Stomach (tissue), 4 donors: ENCODE data around the gene CELF1.

Experiments
- EP300 ChIP-seq: sonication (generic); formaldehyde crosslinking; IDR thresholded peaks from one replicate; pipeline ENCODE4 v1.6.1; 2017; ENCODE audit warnings: antibody characterized with exemption
- POLR2A ChIP-seq, 4 donors: fragments of 450-650 bp; IDR thresholded peaks; one replicate each; pipeline ENCODE4 v1.6.1; 2016; ENCODE audit warnings: antibody characterized with exemption in 4 of 4, control low read depth in 2 of 4, mild to moderate bottlenecking in 1 of 4, moderate library complexity in 1 of 4
- POLR2AphosphoS5 ChIP-seq, 3 donors: sonication (generic); formaldehyde crosslinking; IDR thresholded peaks; one replicate each; pipeline ENCODE4 v1.6.1; 2016; ENCODE audit warnings: antibody characterized with exemption in 3 of 3
- TF ChIP-seq, protein P1 (sequence below), 7 experiments: fragments of 450-650 bp in 4 of 7; fragments of 200-600 bp in 3 of 7; sonication (generic) in 3 of 7; IDR thresholded peaks; one replicate each; pipeline ENCODE4 v1.5.1; 2016 to 2019; ENCODE audit warnings: antibody characterized with exemption in 7 of 7, control low read depth in 2 of 7, mild to moderate bottlenecking in 1 of 7

DNA sequence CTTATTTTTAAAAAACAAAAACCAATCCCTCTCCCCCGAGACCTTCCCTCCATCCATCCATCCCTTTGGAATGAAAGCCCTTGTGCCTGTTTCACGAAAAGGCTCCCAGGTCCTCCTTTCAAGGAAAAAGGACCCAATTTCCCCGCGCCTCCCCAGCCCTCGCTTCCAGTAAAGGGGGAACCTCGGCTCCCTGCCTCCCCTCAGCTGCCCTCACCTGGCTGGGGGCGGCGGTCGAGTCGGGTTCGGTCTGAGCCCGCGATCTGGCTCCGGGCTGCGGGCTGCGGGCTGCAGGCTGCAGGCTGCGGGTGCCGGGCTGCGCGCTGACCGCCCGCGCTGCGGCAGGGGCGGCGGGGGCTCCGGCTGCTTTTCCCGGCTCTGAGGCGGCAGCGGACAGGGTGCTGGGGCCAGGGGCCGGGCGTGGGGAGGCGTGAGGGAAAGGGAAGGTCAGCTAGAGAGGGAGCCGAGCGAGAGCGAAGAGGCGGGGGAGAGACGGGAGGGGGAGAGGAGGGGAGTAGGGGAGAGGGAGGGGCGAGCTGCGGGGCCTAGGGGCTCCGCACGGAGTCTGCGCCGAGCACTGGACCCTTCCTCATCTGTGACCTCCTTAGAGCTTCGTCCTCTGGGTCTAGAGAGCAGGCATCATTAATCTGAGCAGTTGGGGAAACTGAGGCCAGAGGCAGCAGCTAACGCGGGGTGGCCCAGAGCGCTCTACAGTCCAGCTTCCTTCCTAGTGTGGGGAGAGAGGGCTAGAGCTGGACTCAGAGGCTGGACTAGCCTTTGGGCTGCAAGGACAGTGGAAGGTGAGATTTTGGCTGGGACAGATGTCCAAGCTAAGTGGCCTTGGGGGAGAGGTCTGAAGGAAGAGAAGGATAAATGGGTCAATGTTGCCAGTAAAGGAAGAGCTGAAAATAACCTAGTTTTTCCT, 41.3 kb upstream of the CELF1 start, which contains the start of gene C1QTNF4:
- TF ChIP-seq, protein P1, sequence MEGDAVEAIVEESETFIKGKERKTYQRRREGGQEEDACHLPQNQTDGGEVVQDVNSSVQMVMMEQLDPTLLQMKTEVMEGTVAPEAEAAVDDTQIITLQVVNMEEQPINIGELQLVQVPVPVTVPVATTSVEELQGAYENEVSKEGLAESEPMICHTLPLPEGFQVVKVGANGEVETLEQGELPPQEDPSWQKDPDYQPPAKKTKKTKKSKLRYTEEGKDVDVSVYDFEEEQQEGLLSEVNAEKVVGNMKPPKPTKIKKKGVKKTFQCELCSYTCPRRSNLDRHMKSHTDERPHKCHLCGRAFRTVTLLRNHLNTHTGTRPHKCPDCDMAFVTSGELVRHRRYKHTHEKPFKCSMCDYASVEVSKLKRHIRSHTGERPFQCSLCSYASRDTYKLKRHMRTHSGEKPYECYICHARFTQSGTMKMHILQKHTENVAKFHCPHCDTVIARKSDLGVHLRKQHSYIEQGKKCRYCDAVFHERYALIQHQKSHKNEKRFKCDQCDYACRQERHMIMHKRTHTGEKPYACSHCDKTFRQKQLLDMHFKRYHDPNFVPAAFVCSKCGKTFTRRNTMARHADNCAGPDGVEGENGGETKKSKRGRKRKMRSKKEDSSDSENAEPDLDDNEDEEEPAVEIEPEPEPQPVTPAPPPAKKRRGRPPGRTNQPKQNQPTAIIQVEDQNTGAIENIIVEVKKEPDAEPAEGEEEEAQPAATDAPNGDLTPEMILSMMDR (IDR thresholded peaks at IDR 0.05), result no peak
- TF ChIP-seq POLR2A (IDR thresholded peaks at IDR 0.05) (no peak), EP300 (no peak), POLR2AphosphoS5 (IDR thresholded peaks at IDR 0.05) (no peak)
